Measurements from ENCODE around the gene TRIO. TPM values are rescaled to one million over a fixed set of nuclear protein-coding genes. Genes with fewer than 3 reads are reported as not detected.

The TRIO gene
- total RNA-seq, 1 experiment from 2014 or later, result 136 TPM

- no peaks in the 10 kb centered on the region for H3K27me3 Mint-ChIP-seq (ENCODE audit: insufficient read depth, unreplicated experiment)
- CTCF ChIA-PET, result interaction anchor here (0.7 to 2.3 kb wide), 3 partner anchors 10 to 30 kb away, joined by 3 to 7 read pairs (median 7); no protein-coding TSS in a partner anchor
- H3K9me3 Mint-ChIP-seq (ENCODE audit: unreplicated experiment), result no peaks in the 10 kb centered on the region
- no peak for TF ChIP-seq CTCF (IDR thresholded peaks at IDR 0.05; ENCODE audit: unreplicated experiment)
- intact Hi-C loops (cut with micrococcal nuclease), result no loop called here
- no peak overlapping the region for H3K27ac Mint-ChIP-seq (ENCODE audit: low read depth, unreplicated experiment)
- peaks cover 51% of the 10 kb centered on the region for H3K36me3 Mint-ChIP-seq (ENCODE audit: insufficient read depth, unreplicated experiment)
- POLR2A ChIA-PET, result interaction anchor here (0.6 kb wide), 1 partner anchor 366 kb away, joined by 3 read pairs; no protein-coding TSS in a partner anchor
- DNase-seq (ENCODE audit: unreplicated experiment), result no peak
- no peaks in the 10 kb centered on the region for H3K4me1 Mint-ChIP-seq (ENCODE audit: insufficient read depth, unreplicated experiment)
- no TSS peak for BruUV-seq (replicated peaks)
- no peak overlapping the region for H3K4me3 Mint-ChIP-seq (ENCODE audit: unreplicated experiment)
Observed at GRCh38 chr5:14341571-14342230, 198.6 kb downstream of the TRIO start.

GRCh38 chr5:14342306-14342705, 199.2 kb downstream of the TRIO start:
- no TSS peak for BruUV-seq (replicated peaks)
- POLR2A ChIA-PET, result interaction anchor here (0.6 kb wide), 1 partner anchor 367 kb away, joined by 3 read pairs; no protein-coding TSS in a partner anchor
- H3K27me3 Mint-ChIP-seq (ENCODE audit: insufficient read depth, unreplicated experiment), result no peaks in the 10 kb centered on the region
- CTCF ChIA-PET, result interaction anchor here (1.2 to 2.3 kb wide), 2 partner anchors 9 to 12 kb away, joined by 7 read pairs; no protein-coding TSS in a partner anchor
- intact Hi-C loops (cut with micrococcal nuclease), result no loop called here
- no peaks in the 10 kb centered on the region for H3K4me1 Mint-ChIP-seq (ENCODE audit: insufficient read depth, unreplicated experiment)
- no peak overlapping the region for H3K27ac Mint-ChIP-seq (ENCODE audit: low read depth, unreplicated experiment)
- H3K36me3 Mint-ChIP-seq (ENCODE audit: insufficient read depth, unreplicated experiment), result peaks cover 54% of the 10 kb centered on the region
- H3K4me3 Mint-ChIP-seq (ENCODE audit: unreplicated experiment), result no peak overlapping the region
- no peak for TF ChIP-seq CTCF (IDR thresholded peaks at IDR 0.05; ENCODE audit: unreplicated experiment)
- no peak for DNase-seq (ENCODE audit: unreplicated experiment)
- H3K9me3 Mint-ChIP-seq (ENCODE audit: unreplicated experiment), result no peaks in the 10 kb centered on the region

- intact Hi-C loops (cut with micrococcal nuclease), result no loop called here
- CTCF ChIA-PET, result interaction anchor here (0.5 to 2.3 kb wide), 2 partner anchors 8 to 236 kb away, joined by 3 to 7 read pairs; no protein-coding TSS in a partner anchor
- no peak overlapping the region for H3K27ac Mint-ChIP-seq (ENCODE audit: low read depth, unreplicated experiment)
Observed at GRCh38 chr5:14343376-14343775, 200.2 kb downstream of the TRIO start.

More at GRCh38 chr5:14343376-14343775, 200.2 kb downstream of the TRIO start:
- BruUV-seq (replicated peaks), result no TSS peak
- POLR2A ChIA-PET, result interaction anchor here (0.6 kb wide), 1 partner anchor 187 kb away, joined by 3 read pairs; no protein-coding TSS in a partner anchor
- H3K27me3 Mint-ChIP-seq (ENCODE audit: insufficient read depth, unreplicated experiment), result no peaks in the 10 kb centered on the region
- no peak for DNase-seq (ENCODE audit: unreplicated experiment)
- peaks cover 53% of the 10 kb centered on the region for H3K36me3 Mint-ChIP-seq (ENCODE audit: insufficient read depth, unreplicated experiment)
- no peak for TF ChIP-seq CTCF (IDR thresholded peaks at IDR 0.05; ENCODE audit: unreplicated experiment)
- H3K4me1 Mint-ChIP-seq (ENCODE audit: insufficient read depth, unreplicated experiment), result no peaks in the 10 kb centered on the region
- no peaks in the 10 kb centered on the region for H3K9me3 Mint-ChIP-seq (ENCODE audit: unreplicated experiment)
- H3K4me3 Mint-ChIP-seq (ENCODE audit: unreplicated experiment), result no peak overlapping the region

Measured in MCF 10A (cell line).